Keratinocyte (primary cell): ENCODE results near the gene TMEM134. TPM values are rescaled to one million over a fixed set of nuclear protein-coding genes. Genes with fewer than 3 reads are reported as not detected.
A peak's percentile ranks its signal among the peaks of the same experiment; 100 is the strongest.

Source experiments
- DNase-seq: peaks from one replicate; pipeline ENCODE4 v3.0.0-alpha.2; 2011; ENCODE audit warnings: low read depth, missing footprints, low spot score
- FAIRE-seq: peaks from 2 replicates; lab custom pipeline; 2011; peaks lifted over from hg19 to GRCh38; lab: Jason Lieb, UNC
- H2AFZ ChIP-seq: 2 replicates; pipeline ENCODE4 v1.6.0; 2012; ENCODE audit warnings: low read length, control low read depth, inconsistent platforms; ENCODE audit not compliant: control insufficient read depth
- H3K27ac ChIP-seq: 2 replicates; pipeline ENCODE4 v1.5.1; 2011; ENCODE audit warnings: low read length; ENCODE audit not compliant: control insufficient read depth, insufficient read depth
- H3K27me3 ChIP-seq: 3 replicates; pipeline ENCODE4 v1.6.0; 2011; ENCODE audit warnings: low read length; ENCODE audit not compliant: control insufficient read depth, insufficient read depth; ENCODE audit errors: extremely low read depth
- H3K36me3 ChIP-seq, 2 experiments: 2 replicates in 1 of 2; 3 replicates in 1 of 2; pipeline ENCODE4 v1.5.1; 2011; ENCODE audit warnings: low read length in 2 of 2, mild to moderate bottlenecking in 1 of 2; ENCODE audit not compliant: control insufficient read depth in 2 of 2, insufficient read depth in 2 of 2; ENCODE audit errors: extremely low read depth in 1 of 2
- H3K4me1 ChIP-seq: 3 replicates; pipeline ENCODE4 v1.5.1; 2011; ENCODE audit warnings: low read length; ENCODE audit not compliant: control insufficient read depth, insufficient read depth; ENCODE audit errors: extremely low read depth
- H3K4me2 ChIP-seq: 3 replicates; pipeline ENCODE4 v1.6.0; 2011; ENCODE audit warnings: low read depth, low read length; ENCODE audit not compliant: control insufficient read depth, insufficient read depth; ENCODE audit errors: extremely low read depth
- H3K4me3 ChIP-seq, 3 experiments: fragments of 200-600 bp in 1 of 3; sonication (generic) in 1 of 3; 2 replicates in 2 of 3; 3 replicates in 1 of 3; pipeline ENCODE4 v1.5.1; 2011 to 2016; ENCODE audit warnings: low read length in 3 of 3, mild to moderate bottlenecking in 3 of 3, control low read depth in 2 of 3, inconsistent platforms in 1 of 3, low read depth in 1 of 3, mixed read lengths in 1 of 3, mixed run types in 1 of 3, moderate library complexity in 1 of 3; ENCODE audit not compliant: control insufficient read depth in 2 of 3, insufficient read depth in 2 of 3; ENCODE audit errors: extremely low read depth in 1 of 3
- H3K79me2 ChIP-seq: 2 replicates; pipeline ENCODE4 v1.6.0; 2012; ENCODE audit warnings: low read length; ENCODE audit not compliant: control insufficient read depth, insufficient read depth
- H3K9ac ChIP-seq: 3 replicates; pipeline ENCODE4 v1.6.0; 2011; ENCODE audit warnings: low read length; ENCODE audit not compliant: control insufficient read depth, insufficient read depth; ENCODE audit errors: extremely low read depth
- H3K9me1 ChIP-seq: 3 replicates; pipeline ENCODE4 v1.6.0; 2011; ENCODE audit warnings: low read length; ENCODE audit not compliant: control insufficient read depth, insufficient read depth; ENCODE audit errors: extremely low read depth
- H3K9me3 ChIP-seq: 2 replicates; pipeline ENCODE4 v1.5.1; 2012; ENCODE audit warnings: low read depth, low read length; ENCODE audit not compliant: control insufficient read depth
- H4K20me1 ChIP-seq: 3 replicates; pipeline ENCODE4 v1.6.0; 2011; ENCODE audit warnings: low read length; ENCODE audit not compliant: control insufficient read depth, insufficient read depth; ENCODE audit errors: extremely low read depth
- EZH2 ChIP-seq: IDR thresholded peaks from one replicate; pipeline ENCODE4 v1.6.1; 2012; ENCODE audit warnings: inconsistent platforms, mild to moderate bottlenecking, low read length, moderate library complexity
- dilution Hi-C: fragments of 300-500 bp; cut with MboI; formaldehyde crosslinking; loops from one replicate; pipeline ENCODE4 v1.7.0; 2020; ENCODE audit warnings: low sequenced_read_pairs; ENCODE audit not compliant: extremely low pct_ligation_motif_present
- polyA plus RNA-seq, 5 experiments: library from polyadenylated mRNA; depleted of rRNA in 3 of 5; stranded (reverse) in 3 of 5; stranded (forward) in 1 of 5; unstranded in 1 of 5; fragments of >200 nt; gene quantifications; 1 replicate in 1 of 5; 2 replicates in 3 of 5; 3 replicates in 1 of 5; pipeline versions ENCODE4 v1.2.1 to v1.2.3, GENCODE V29; 2011 to 2012; ENCODE audit warnings: missing spikeins in 2 of 5, low read depth in 1 of 5, low replicate concordance in 1 of 5
- TF ChIP-seq, protein P1 (sequence below), 3 experiments: IDR thresholded peaks in 1 of 3; conservative IDR thresholded peaks in 1 of 3; optimal IDR thresholded peaks in 1 of 3; 2 replicates in 2 of 3; 3 replicates in 1 of 3; pipeline versions ENCODE3 to v1.5.1; 2011; ENCODE audit warnings: low read length in 3 of 3, mild to moderate bottlenecking in 3 of 3, moderate library complexity in 2 of 3, control low read depth in 1 of 3, inconsistent platforms in 1 of 3; ENCODE audit not compliant: insufficient read depth in 2 of 3; ENCODE audit errors: extremely low read depth in 1 of 3

TMEM134 gene
- polyA plus RNA-seq, 1 donor (not counting 4 experiments of a cell fraction or from before 2014, with no cell fraction given) = 24.7 TPM

DNA sequence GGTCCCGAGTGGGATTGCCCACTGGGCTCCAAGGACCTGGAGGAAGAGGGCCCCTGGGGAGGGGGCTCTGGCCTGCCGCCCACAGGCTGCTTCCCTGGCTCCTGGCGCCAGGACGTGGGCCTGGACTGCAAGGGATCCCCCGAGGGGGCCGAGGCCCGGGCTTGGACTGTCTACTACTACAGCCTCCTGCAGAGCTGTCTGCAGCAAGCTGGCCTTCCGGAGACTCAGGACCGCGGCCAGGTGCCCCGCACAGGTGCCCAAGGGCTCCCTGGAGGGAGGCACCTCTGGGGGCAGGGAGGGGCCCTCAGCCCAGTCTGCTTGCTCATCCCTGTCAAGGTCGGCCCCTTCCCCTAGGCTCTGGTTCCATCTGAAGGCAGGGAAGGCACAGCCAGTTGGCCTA is 51.6 kb downstream of the TMEM134 start:
- Histone ChIP-seq H3K79me2 (no peaks in the 10 kb centered on the region), H3K9ac (no peak overlapping the region)
- no peak for FAIRE-seq

GRCh38 chr11:67416416-67417335 is 52.4 kb downstream of the TMEM134 start:
- peak; percentile 74 for FAIRE-seq
- H2AFZ ChIP-seq = no peak overlapping the region
- TF ChIP-seq EZH2 = no peak
- no peak overlapping the region for H3K9ac ChIP-seq
- peaks cover 18% of the 10 kb centered on the region for H3K27me3 ChIP-seq
- H3K4me1 ChIP-seq = peaks cover 11% of the 10 kb centered on the region
- no peaks in the 10 kb centered on the region for H3K9me3 ChIP-seq
- no peaks in the 10 kb centered on the region for H3K36me3 ChIP-seq
- no peaks in the 10 kb centered on the region for H3K79me2 ChIP-seq
- H3K4me3 ChIP-seq = no peak overlapping the region
- DNase-seq = no peak
- no peak overlapping the region for H3K27ac ChIP-seq
- no peaks in the 10 kb centered on the region for H3K9me1 ChIP-seq
- dilution Hi-C loops = no loop called here
- no peak overlapping the region for H3K4me2 ChIP-seq
- H4K20me1 ChIP-seq = no peaks in the 10 kb centered on the region

More for the DNA sequence above, 51.6 kb downstream of the TMEM134 start:
- H3K4me2 ChIP-seq = no peak overlapping the region
- TF ChIP-seq EZH2 = no peak
- TF ChIP-seq, protein P1, sequence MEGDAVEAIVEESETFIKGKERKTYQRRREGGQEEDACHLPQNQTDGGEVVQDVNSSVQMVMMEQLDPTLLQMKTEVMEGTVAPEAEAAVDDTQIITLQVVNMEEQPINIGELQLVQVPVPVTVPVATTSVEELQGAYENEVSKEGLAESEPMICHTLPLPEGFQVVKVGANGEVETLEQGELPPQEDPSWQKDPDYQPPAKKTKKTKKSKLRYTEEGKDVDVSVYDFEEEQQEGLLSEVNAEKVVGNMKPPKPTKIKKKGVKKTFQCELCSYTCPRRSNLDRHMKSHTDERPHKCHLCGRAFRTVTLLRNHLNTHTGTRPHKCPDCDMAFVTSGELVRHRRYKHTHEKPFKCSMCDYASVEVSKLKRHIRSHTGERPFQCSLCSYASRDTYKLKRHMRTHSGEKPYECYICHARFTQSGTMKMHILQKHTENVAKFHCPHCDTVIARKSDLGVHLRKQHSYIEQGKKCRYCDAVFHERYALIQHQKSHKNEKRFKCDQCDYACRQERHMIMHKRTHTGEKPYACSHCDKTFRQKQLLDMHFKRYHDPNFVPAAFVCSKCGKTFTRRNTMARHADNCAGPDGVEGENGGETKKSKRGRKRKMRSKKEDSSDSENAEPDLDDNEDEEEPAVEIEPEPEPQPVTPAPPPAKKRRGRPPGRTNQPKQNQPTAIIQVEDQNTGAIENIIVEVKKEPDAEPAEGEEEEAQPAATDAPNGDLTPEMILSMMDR (optimal IDR thresholded peaks at IDR 0.05 in 1 of 3, IDR thresholded peaks at IDR 0.05 in 1 of 3, conservative IDR thresholded peaks at IDR 0.05 in 1 of 3; ENCODE audit: extremely low read depth in 1 of 3, insufficient read depth in 2 of 3, low read length in 3 of 3) = no peak
- no peak overlapping the region for H2AFZ ChIP-seq
- no peak overlapping the region for H3K27ac ChIP-seq
- peaks cover 12% of the 10 kb centered on the region for H3K4me1 ChIP-seq
- H4K20me1 ChIP-seq = no peaks in the 10 kb centered on the region
- no peak for DNase-seq
- dilution Hi-C loops = no loop called here
- H3K27me3 ChIP-seq = peaks cover 18% of the 10 kb centered on the region
- H3K9me1 ChIP-seq = no peaks in the 10 kb centered on the region
- no peaks in the 10 kb centered on the region for H3K9me3 ChIP-seq
- H3K36me3 ChIP-seq = no peaks in the 10 kb centered on the region
- no peak overlapping the region for H3K4me3 ChIP-seq
